ENCODE results near the gene MYOM3.

Gene MYOM3

DNA sequence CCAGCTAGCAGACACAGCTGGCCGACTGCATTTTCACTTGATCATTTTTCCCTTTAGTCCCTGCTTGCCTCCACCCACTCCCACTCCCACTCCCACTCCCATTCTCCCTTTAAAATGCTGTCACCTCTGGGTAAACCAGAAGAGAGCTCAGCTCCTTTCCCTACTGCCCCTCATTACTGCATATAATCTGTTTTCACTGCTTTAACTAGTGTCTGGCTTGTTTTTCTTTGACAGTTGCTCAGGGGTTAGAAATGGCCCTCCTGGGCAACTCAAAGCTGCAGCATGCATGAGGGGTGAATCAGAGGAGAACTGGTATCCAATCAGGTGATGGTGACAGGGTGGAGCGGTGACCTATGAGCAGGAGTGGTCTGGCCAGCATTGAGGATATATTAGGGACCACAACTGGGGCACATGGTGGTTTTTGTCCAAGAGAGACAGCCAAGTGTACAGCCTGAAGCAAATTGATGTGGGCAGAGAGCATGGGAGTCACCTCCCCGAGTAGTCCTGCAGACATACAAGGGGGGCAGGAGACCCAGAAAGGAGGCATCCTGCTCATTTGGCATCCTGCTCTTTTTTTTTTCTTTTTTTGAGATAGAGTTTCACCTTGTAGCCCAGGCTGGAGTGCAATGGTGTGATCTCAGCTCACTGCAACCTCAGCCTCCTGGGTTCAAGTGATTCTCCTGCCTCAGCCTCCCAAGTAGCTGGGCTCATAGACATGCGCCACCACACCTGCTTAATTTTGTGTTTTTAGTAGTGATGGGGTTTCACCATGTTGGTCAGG lies 89.2 kb downstream of the MYOM3 start:
- no peak overlapping the region for H3K27ac ChIP-seq (ENCODE audit: low read length)
- no peaks in the 10 kb centered on the region for H3K4me1 ChIP-seq (ENCODE audit: low read length)
- H3K27me3 ChIP-seq (replicated peaks; ENCODE audit: insufficient read depth, low read length), result no peaks in the 10 kb centered on the region
- H3K36me3 ChIP-seq (replicated peaks; ENCODE audit: insufficient read depth, low read length), result no peaks in the 10 kb centered on the region
- no peaks in the 10 kb centered on the region for H3F3A ChIP-seq (ENCODE audit: insufficient read depth, low read length)
- TF ChIP-seq EZH2 (optimal IDR thresholded peaks at IDR 0.05; ENCODE audit: low read depth, low read length), result no peak
- TF ChIP-seq, protein P1, sequence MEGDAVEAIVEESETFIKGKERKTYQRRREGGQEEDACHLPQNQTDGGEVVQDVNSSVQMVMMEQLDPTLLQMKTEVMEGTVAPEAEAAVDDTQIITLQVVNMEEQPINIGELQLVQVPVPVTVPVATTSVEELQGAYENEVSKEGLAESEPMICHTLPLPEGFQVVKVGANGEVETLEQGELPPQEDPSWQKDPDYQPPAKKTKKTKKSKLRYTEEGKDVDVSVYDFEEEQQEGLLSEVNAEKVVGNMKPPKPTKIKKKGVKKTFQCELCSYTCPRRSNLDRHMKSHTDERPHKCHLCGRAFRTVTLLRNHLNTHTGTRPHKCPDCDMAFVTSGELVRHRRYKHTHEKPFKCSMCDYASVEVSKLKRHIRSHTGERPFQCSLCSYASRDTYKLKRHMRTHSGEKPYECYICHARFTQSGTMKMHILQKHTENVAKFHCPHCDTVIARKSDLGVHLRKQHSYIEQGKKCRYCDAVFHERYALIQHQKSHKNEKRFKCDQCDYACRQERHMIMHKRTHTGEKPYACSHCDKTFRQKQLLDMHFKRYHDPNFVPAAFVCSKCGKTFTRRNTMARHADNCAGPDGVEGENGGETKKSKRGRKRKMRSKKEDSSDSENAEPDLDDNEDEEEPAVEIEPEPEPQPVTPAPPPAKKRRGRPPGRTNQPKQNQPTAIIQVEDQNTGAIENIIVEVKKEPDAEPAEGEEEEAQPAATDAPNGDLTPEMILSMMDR (IDR thresholded peaks at IDR 0.05; ENCODE audit: low read length), result no peak
- TF ChIP-seq EZH2phosphoT487 (IDR thresholded peaks at IDR 0.05; ENCODE audit: low read length), result no peak
- H3K4me2 ChIP-seq (ENCODE audit: low read depth, low read length), result no peak overlapping the region
- H3K79me2 ChIP-seq (ENCODE audit: low read length), result no peaks in the 10 kb centered on the region
- no peak for DNase-seq
- no peak overlapping the region for H3K9ac ChIP-seq (ENCODE audit: low read length)
- no peak overlapping the region for H3K4me3 ChIP-seq (ENCODE audit: low read length)
- H4K20me1 ChIP-seq (ENCODE audit: insufficient read depth, low read length), result no peaks in the 10 kb centered on the region
- no peaks in the 10 kb centered on the region for H3K9me3 ChIP-seq (replicated peaks; ENCODE audit: insufficient read depth, low read length)
- no peaks in the 10 kb centered on the region for H3K9me2 ChIP-seq (replicated peaks; ENCODE audit: insufficient read depth, low read length)
- H2AFZ ChIP-seq (ENCODE audit: low read length), result no peak overlapping the region

DNA sequence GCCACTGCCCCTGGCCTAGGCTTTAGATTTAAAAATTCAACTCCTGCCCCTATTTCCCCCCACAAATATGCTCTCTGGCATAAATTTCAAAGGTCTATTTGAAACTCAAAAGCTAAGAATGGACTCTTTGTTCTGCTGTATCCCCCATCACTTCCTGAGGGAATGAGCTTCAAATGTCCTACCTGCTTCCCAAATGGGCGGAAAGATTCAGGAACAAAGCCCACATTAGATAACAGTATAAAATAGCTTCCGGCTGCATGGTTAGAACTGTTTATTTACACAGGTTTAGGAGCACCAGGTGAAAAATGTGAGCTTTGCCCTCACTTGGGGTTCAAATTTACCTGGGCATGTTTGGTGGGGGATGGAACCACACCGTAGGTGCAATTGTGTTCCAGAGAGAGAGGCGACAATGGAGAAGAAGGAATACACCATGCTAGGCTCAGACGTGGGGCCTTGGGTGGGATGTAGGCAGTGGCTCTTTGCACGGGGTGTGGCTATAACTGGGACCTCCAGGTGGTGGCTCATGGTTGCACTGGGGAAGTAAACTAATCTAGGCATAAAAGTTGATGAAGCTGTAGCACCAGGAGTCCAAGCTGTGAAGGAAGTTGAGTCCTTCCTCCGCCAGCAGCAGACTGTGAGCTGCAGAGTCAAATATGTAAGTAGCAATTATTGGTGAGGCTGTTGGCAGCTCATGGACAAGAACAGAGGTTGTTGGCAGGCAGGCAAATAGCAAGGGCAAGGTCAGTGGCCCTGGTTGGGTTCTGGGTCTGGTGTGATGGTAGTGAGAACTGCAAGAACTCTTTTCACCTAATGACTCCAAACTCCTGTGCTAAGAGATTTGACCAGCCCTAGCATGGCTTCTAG lies 90.3 kb downstream of the MYOM3 start:
- DNase-seq, result no peak
- H3K27ac ChIP-seq (ENCODE audit: low read length), result no peak overlapping the region

DNA sequence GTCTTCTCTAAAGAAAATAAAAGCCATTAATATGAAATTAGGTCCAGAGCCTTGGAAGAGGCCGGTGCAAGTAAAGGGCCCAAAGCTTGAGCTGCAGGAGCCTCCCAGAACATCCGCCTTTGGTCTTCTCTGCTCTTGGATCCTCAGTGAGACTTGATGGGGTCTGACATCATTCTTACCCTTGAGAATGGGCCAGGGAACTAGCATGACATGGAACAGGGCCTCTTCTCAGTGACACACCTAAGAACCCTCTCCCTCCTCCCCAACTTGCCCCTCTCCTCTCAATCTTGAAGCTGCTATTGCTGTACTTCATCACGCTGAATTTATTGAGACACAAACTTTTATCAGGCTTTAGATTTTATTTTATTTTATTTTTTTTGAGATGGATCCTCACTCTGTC lies 91.5 kb downstream of the MYOM3 start:
- Histone ChIP-seq H3K4me2 (ENCODE audit: low read depth, low read length) (no peak overlapping the region), H3K79me2 (ENCODE audit: low read length) (no peaks in the 10 kb centered on the region), H3K27me3 (replicated peaks; ENCODE audit: insufficient read depth, low read length) (no peaks in the 10 kb centered on the region), H3K9me3 (replicated peaks; ENCODE audit: insufficient read depth, low read length) (no peaks in the 10 kb centered on the region), H3K4me1 (ENCODE audit: low read length) (no peaks in the 10 kb centered on the region), H3K9ac (ENCODE audit: low read length) (no peak overlapping the region), H3K4me3 (ENCODE audit: low read length) (no peak overlapping the region), H2AFZ (ENCODE audit: low read length) (no peak overlapping the region), H3K36me3 (replicated peaks; ENCODE audit: insufficient read depth, low read length) (no peaks in the 10 kb centered on the region), H4K20me1 (ENCODE audit: insufficient read depth, low read length) (no peaks in the 10 kb centered on the region), H3F3A (ENCODE audit: insufficient read depth, low read length) (no peaks in the 10 kb centered on the region), H3K9me2 (replicated peaks; ENCODE audit: insufficient read depth, low read length) (no peaks in the 10 kb centered on the region), H3K27ac (ENCODE audit: low read length) (no peak overlapping the region)
- no peak for DNase-seq
- TF ChIP-seq, protein P1 (IDR thresholded peaks at IDR 0.05; ENCODE audit: low read length), result no peak
- no peak for TF ChIP-seq EZH2phosphoT487 (IDR thresholded peaks at IDR 0.05; ENCODE audit: low read length)
- no peak for TF ChIP-seq EZH2 (optimal IDR thresholded peaks at IDR 0.05; ENCODE audit: low read depth, low read length)

More for the DNA sequence above, 90.3 kb downstream of the MYOM3 start:
- no peak overlapping the region for H3K4me3 ChIP-seq (ENCODE audit: low read length)
- H3F3A ChIP-seq (ENCODE audit: insufficient read depth, low read length), result no peaks in the 10 kb centered on the region
- no peak overlapping the region for H3K4me2 ChIP-seq (ENCODE audit: low read depth, low read length)
- H3K9me2 ChIP-seq (replicated peaks; ENCODE audit: insufficient read depth, low read length), result no peaks in the 10 kb centered on the region
- H3K79me2 ChIP-seq (ENCODE audit: low read length), result no peaks in the 10 kb centered on the region
- no peaks in the 10 kb centered on the region for H3K9me3 ChIP-seq (replicated peaks; ENCODE audit: insufficient read depth, low read length)
- no peaks in the 10 kb centered on the region for H3K27me3 ChIP-seq (replicated peaks; ENCODE audit: insufficient read depth, low read length)
- H4K20me1 ChIP-seq (ENCODE audit: insufficient read depth, low read length), result no peaks in the 10 kb centered on the region
- no peak for TF ChIP-seq EZH2 (optimal IDR thresholded peaks at IDR 0.05; ENCODE audit: low read depth, low read length)
- no peak for TF ChIP-seq EZH2phosphoT487 (IDR thresholded peaks at IDR 0.05; ENCODE audit: low read length)
- TF ChIP-seq, protein P1 (IDR thresholded peaks at IDR 0.05; ENCODE audit: low read length), result no peak
- H3K36me3 ChIP-seq (replicated peaks; ENCODE audit: insufficient read depth, low read length), result no peaks in the 10 kb centered on the region
- H3K4me1 ChIP-seq (ENCODE audit: low read length), result no peaks in the 10 kb centered on the region
- no peak overlapping the region for H3K9ac ChIP-seq (ENCODE audit: low read length)
- H2AFZ ChIP-seq (ENCODE audit: low read length), result no peak overlapping the region
